Upper lobe of left lung (tissue), 6 donors: ENCODE data around the gene UBE2E2. TPM values are rescaled to one million over a fixed set of nuclear protein-coding genes. Genes with fewer than 3 reads are reported as not detected.

Experiments
- ATAC-seq, 2 donors: fragments of 200-7000 bp; cut with Tn5 transposase; one replicate each; pipeline ENCODE4 v1.9.1; 2022; ENCODE audit warnings: mild to moderate bottlenecking in 2 of 2, moderate library complexity in 2 of 2; ENCODE audit not compliant: low FRiP score in 2 of 2
- DNase-seq, 2 donors: peaks; one replicate each; pipeline ENCODE4 v3.0.0-alpha.2; 2019 to 2020
- H3K27ac ChIP-seq, 4 donors: fragments of 200-600 bp; sonication (generic); one replicate each; pipeline ENCODE4 v1.5.1; 2016 to 2019
- H3K27me3 ChIP-seq, 4 donors: fragments of 200-600 bp; sonication (generic); one replicate each; pipeline ENCODE4 v1.5.1; 2017 to 2019
- H3K36me3 ChIP-seq, 4 donors: fragments of 200-600 bp; sonication (generic); one replicate each; pipeline ENCODE4 v1.5.1; 2016 to 2019
- H3K4me1 ChIP-seq, 4 donors: fragments of 200-600 bp; sonication (generic); one replicate each; pipeline ENCODE4 v1.5.1; 2018 to 2019
- H3K4me3 ChIP-seq, 4 donors: fragments of 200-600 bp; sonication (generic); one replicate each; pipeline ENCODE4 v1.5.1; 2017 to 2019; ENCODE audit warnings: mild to moderate bottlenecking in 2 of 4, moderate library complexity in 1 of 4
- H3K9me3 ChIP-seq, 4 donors: fragments of 200-600 bp; sonication (generic); one replicate each; pipeline ENCODE4 v1.5.1; 2018 to 2019
- CTCF ChIP-seq, 6 experiments: fragments of 450-650 bp in 4 of 6; fragments of 200-600 bp in 2 of 6; sonication (generic) in 2 of 6; IDR thresholded peaks; one replicate each; pipeline ENCODE4 v1.5.1; 2016 to 2019; ENCODE audit warnings: antibody characterized with exemption in 6 of 6
- EP300 ChIP-seq, 4 donors: sonication (generic); formaldehyde crosslinking; IDR thresholded peaks; one replicate each; pipeline ENCODE4 v1.5.1; 2017; ENCODE audit warnings: antibody characterized with exemption in 4 of 4, control low read depth in 2 of 4
- POLR2A ChIP-seq, 4 donors: fragments of 450-650 bp; IDR thresholded peaks; one replicate each; pipeline ENCODE4 v1.5.1; 2016 to 2017; ENCODE audit warnings: antibody characterized with exemption in 4 of 4, mild to moderate bottlenecking in 2 of 4
- POLR2AphosphoS5 ChIP-seq, 2 donors: sonication (generic); formaldehyde crosslinking; IDR thresholded peaks; one replicate each; pipeline ENCODE4 v1.5.1; 2017; ENCODE audit warnings: antibody characterized with exemption in 2 of 2
- WGBS, 2 donors: methylation state at CpG; one replicate each; pipeline ENCODE4 v1.1.5; 2017 to 2018; 5-methylcytosine and 5-hydroxymethylcytosine counted together
- total RNA-seq, 6 donors: library from RNA; depleted of rRNA in 4 of 6; stranded (reverse); fragments of >200 nt in 4 of 6; gene quantifications; one replicate each; pipeline versions ENCODE4 v1.1.0 to v1.2.1, GENCODE V29; 2016 to 2021
- donor health status: DM: no; HTN: no; CAD: no; lungs with moderate emphysema.
- donor health status: DM: no; HTN: yes; CAD: no; lungs with severe emphysema.

The UBE2E2 gene
- total RNA-seq, 6 donors from 2014 or later, result 18.3 to 61.5 (median 41.9) TPM

- 92 to 95% methylated on average over 10 of the region's 10 CpGs for WGBS, 2 donors
Observed at GRCh38 chr3:23589602-23590001, 386.5 kb downstream of the UBE2E2 start.

GRCh38 chr3:23590424-23591273 is 387.5 kb downstream of the UBE2E2 start:
- WGBS, 2 donors, result 76 to 87% methylated on average over 8 of the region's 8 CpGs
- Histone ChIP-seq H3K4me3 (no peak overlapping the region), H3K36me3 (no peaks in the 10 kb centered on the region), H3K9me3 (no peaks in the 10 kb centered on the region), H3K4me1 (no peaks in the 10 kb centered on the region), H3K27me3 (no peaks in the 10 kb centered on the region), H3K27ac (no peak overlapping the region)
- no peak for ATAC-seq
- TF ChIP-seq CTCF (IDR thresholded peaks at IDR 0.05) (no peak), EP300 (IDR thresholded peaks at IDR 0.05) (no peak), POLR2A (IDR thresholded peaks at IDR 0.05) (no peak), POLR2AphosphoS5 (IDR thresholded peaks at IDR 0.05) (no peak)
- no peak for DNase-seq

More at GRCh38 chr3:23589602-23590001, 386.5 kb downstream of the UBE2E2 start:
- Histone ChIP-seq H3K27ac (no peak overlapping the region), H3K9me3 (no peaks in the 10 kb centered on the region), H3K4me3 (no peak overlapping the region), H3K4me1 (no peaks in the 10 kb centered on the region), H3K36me3 (no peaks in the 10 kb centered on the region), H3K27me3 (no peaks in the 10 kb centered on the region)
- ATAC-seq (no peak), DNase-seq (peak in 1 of 2 donors; percentile 64)
- no peak for TF ChIP-seq POLR2AphosphoS5 (IDR thresholded peaks at IDR 0.05)
- no peak for TF ChIP-seq CTCF (IDR thresholded peaks at IDR 0.05)
- TF ChIP-seq POLR2A (IDR thresholded peaks at IDR 0.05), result no peak
- no peak for TF ChIP-seq EP300 (IDR thresholded peaks at IDR 0.05)

GRCh38 chr3:23591374-23591773 is 388.2 kb downstream of the UBE2E2 start:
- no peak for ATAC-seq
- no peak overlapping the region for H3K27ac ChIP-seq

GRCh38 chr3:23592961-23593931 is 390.1 kb downstream of the UBE2E2 start:
- WGBS, 2 donors, result 57 to 69% methylated on average over 5 of the region's 5 CpGs
- Histone ChIP-seq H3K4me3 (no peak overlapping the region), H3K36me3 (no peaks in the 10 kb centered on the region), H3K27me3 (no peaks in the 10 kb centered on the region), H3K4me1 (no peaks in the 10 kb centered on the region), H3K9me3 (no peaks in the 10 kb centered on the region), H3K27ac (no peak overlapping the region)
- no peak for DNase-seq
- no peak for ATAC-seq
- TF ChIP-seq POLR2AphosphoS5 (IDR thresholded peaks at IDR 0.05) (no peak), POLR2A (IDR thresholded peaks at IDR 0.05) (no peak), EP300 (IDR thresholded peaks at IDR 0.05) (no peak), CTCF (IDR thresholded peaks at IDR 0.05) (no peak)

More at GRCh38 chr3:23591374-23591773, 388.2 kb downstream of the UBE2E2 start:
- H3K4me3 ChIP-seq, result no peak overlapping the region
- no peaks in the 10 kb centered on the region for H3K4me1 ChIP-seq
- no peaks in the 10 kb centered on the region for H3K27me3 ChIP-seq
- no peak for DNase-seq
- TF ChIP-seq EP300 (IDR thresholded peaks at IDR 0.05), result no peak
- TF ChIP-seq CTCF (IDR thresholded peaks at IDR 0.05), result no peak
- TF ChIP-seq POLR2AphosphoS5 (IDR thresholded peaks at IDR 0.05), result no peak
- TF ChIP-seq POLR2A (IDR thresholded peaks at IDR 0.05), result no peak
- 93 to 100% methylated on average over 2 of the region's 2 CpGs for WGBS, 2 donors
- no peaks in the 10 kb centered on the region for H3K9me3 ChIP-seq
- no peaks in the 10 kb centered on the region for H3K36me3 ChIP-seq
